ENCODE results near the gene MIOS. TPM values are rescaled to one million over a fixed set of nuclear protein-coding genes. Genes with fewer than 3 reads are reported as not detected.

MIOS gene
- total RNA-seq, 1 donor from 2014 or later = 33.7 TPM

DNA sequence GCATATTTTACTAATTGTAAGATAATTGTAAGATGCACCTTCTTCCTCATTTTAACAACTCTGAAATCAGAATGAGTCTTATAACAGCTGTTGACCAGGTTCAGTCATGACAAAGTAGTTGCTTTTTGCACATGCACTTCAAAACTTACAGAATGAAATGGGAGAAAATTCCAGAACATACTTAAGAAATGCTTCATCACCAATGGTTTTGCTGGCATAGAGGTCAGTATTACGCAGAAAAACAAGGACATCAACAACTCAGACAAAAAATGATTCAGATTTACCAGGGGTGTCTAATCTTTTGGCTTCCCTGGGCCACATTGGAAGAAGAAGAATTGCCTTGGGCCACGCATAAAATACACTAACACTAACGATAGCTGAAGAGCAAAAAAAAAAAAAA lies 44.3 kb upstream of the MIOS start:
- TF ChIP-seq, protein P1, sequence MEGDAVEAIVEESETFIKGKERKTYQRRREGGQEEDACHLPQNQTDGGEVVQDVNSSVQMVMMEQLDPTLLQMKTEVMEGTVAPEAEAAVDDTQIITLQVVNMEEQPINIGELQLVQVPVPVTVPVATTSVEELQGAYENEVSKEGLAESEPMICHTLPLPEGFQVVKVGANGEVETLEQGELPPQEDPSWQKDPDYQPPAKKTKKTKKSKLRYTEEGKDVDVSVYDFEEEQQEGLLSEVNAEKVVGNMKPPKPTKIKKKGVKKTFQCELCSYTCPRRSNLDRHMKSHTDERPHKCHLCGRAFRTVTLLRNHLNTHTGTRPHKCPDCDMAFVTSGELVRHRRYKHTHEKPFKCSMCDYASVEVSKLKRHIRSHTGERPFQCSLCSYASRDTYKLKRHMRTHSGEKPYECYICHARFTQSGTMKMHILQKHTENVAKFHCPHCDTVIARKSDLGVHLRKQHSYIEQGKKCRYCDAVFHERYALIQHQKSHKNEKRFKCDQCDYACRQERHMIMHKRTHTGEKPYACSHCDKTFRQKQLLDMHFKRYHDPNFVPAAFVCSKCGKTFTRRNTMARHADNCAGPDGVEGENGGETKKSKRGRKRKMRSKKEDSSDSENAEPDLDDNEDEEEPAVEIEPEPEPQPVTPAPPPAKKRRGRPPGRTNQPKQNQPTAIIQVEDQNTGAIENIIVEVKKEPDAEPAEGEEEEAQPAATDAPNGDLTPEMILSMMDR (IDR thresholded peaks at IDR 0.05; ENCODE audit: unreplicated experiment) = no peak
- DNase-seq (ENCODE audit: low spot score in 2 of 2, unreplicated experiment in 2 of 2) = no peak
- no peaks in the 10 kb centered on the region for H3K9me3 Mint-ChIP-seq
- peaks cover 8% of the 10 kb centered on the region for H3K4me1 Mint-ChIP-seq
- no peaks in the 10 kb centered on the region for H3K36me3 Mint-ChIP-seq
- H3K27ac Mint-ChIP-seq = no peak overlapping the region
- no peaks in the 10 kb centered on the region for H3K27me3 Mint-ChIP-seq (ENCODE audit: low read depth)
- no peak overlapping the region for H3K4me3 Mint-ChIP-seq

GRCh38 chr7:7524121-7524520 lies 42.6 kb upstream of the MIOS start:
- no peaks in the 10 kb centered on the region for H3K36me3 Mint-ChIP-seq

DNA sequence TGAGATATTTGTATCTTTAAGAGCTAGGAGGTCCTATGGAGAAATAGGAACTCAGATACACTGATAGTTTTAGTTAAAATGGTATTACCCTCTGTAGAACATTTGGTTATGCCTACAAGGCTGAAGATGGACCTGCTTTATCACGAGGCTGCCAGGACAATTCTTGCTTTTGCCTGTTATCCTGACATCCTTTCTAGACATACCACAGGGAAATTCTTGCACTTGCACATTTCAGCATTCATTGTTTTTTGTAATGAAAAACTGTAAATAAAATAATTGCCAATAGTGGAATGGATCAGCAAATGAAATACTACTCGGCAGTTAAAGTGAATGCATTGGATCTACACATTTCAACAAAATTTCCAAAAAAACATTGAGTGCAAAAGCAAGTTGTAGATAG lies 40.7 kb upstream of the MIOS start:
- no peak for DNase-seq (ENCODE audit: low spot score in 2 of 2, unreplicated experiment in 2 of 2)
- H3K36me3 Mint-ChIP-seq = no peaks in the 10 kb centered on the region
- no peaks in the 10 kb centered on the region for H3K27me3 Mint-ChIP-seq (ENCODE audit: low read depth)
- H3K9me3 Mint-ChIP-seq = no peaks in the 10 kb centered on the region
- no peak overlapping the region for H3K27ac Mint-ChIP-seq
- H3K4me3 Mint-ChIP-seq = no peak overlapping the region
- H3K4me1 Mint-ChIP-seq = no peaks in the 10 kb centered on the region
- TF ChIP-seq, protein P1 (IDR thresholded peaks at IDR 0.05; ENCODE audit: unreplicated experiment) = no peak

More at GRCh38 chr7:7524121-7524520, 42.6 kb upstream of the MIOS start:
- H3K9me3 Mint-ChIP-seq = no peaks in the 10 kb centered on the region
- H3K27me3 Mint-ChIP-seq (ENCODE audit: low read depth) = no peaks in the 10 kb centered on the region
- no peak for DNase-seq (ENCODE audit: low spot score in 2 of 2, unreplicated experiment in 2 of 2)
- no peak overlapping the region for H3K4me3 Mint-ChIP-seq
- H3K4me1 Mint-ChIP-seq = no peaks in the 10 kb centered on the region
- TF ChIP-seq, protein P1 (IDR thresholded peaks at IDR 0.05; ENCODE audit: unreplicated experiment) = no peak
- no peak overlapping the region for H3K27ac Mint-ChIP-seq

GRCh38 chr7:7527047-7527446 lies 39.6 kb upstream of the MIOS start:
- Mint-ChIP-seq H3K9me3 (no peaks in the 10 kb centered on the region), H3K36me3 (no peaks in the 10 kb centered on the region), H3K4me1 (no peaks in the 10 kb centered on the region), H3K27ac (no peak overlapping the region), H3K4me3 (no peak overlapping the region), H3K27me3 (ENCODE audit: low read depth) (no peaks in the 10 kb centered on the region)
- TF ChIP-seq, protein P1 (IDR thresholded peaks at IDR 0.05; ENCODE audit: unreplicated experiment) = no peak
- no peak for DNase-seq (ENCODE audit: low spot score in 2 of 2, unreplicated experiment in 2 of 2)

DNA sequence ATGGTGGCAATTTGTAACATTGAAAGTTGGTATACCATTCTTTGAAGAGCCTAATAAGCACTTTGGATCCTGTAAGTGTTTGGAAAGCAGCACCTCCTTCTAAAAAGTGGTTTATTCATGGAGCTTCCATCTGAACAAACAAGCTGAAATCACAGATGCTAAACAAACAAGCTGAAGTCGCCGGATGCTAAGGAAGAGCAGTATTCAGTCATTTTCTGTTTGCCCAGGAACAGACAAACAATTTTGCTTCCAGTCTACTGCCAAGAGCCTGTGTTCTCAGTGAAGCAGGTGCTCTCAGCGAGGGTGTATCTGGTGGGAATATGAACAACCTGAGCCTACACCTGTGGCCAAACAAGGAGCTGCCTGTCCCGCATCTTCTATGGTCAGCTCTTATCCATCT lies 37.4 kb upstream of the MIOS start:
- Mint-ChIP-seq H3K36me3 (no peaks in the 10 kb centered on the region), H3K4me3 (no peak overlapping the region), H3K4me1 (no peaks in the 10 kb centered on the region), H3K27me3 (ENCODE audit: low read depth) (no peaks in the 10 kb centered on the region), H3K9me3 (peaks cover 7% of the 10 kb centered on the region), H3K27ac (no peak overlapping the region)
- no peak for DNase-seq (ENCODE audit: low spot score in 2 of 2, unreplicated experiment in 2 of 2)
- TF ChIP-seq, protein P1 (IDR thresholded peaks at IDR 0.05; ENCODE audit: unreplicated experiment) = no peak

- no peaks in the 10 kb centered on the region for H3K36me3 Mint-ChIP-seq
- no peak overlapping the region for H3K27ac Mint-ChIP-seq
- H3K27me3 Mint-ChIP-seq (ENCODE audit: low read depth) = no peaks in the 10 kb centered on the region
- TF ChIP-seq, protein P1 (IDR thresholded peaks at IDR 0.05; ENCODE audit: unreplicated experiment) = no peak
- DNase-seq (ENCODE audit: low spot score in 2 of 2, unreplicated experiment in 2 of 2) = no peak
- peaks cover 3% of the 10 kb centered on the region for H3K4me1 Mint-ChIP-seq
- no peak overlapping the region for H3K4me3 Mint-ChIP-seq
- peaks cover 7% of the 10 kb centered on the region for H3K9me3 Mint-ChIP-seq
These were observed 32.8 kb upstream of the MIOS start for GRCh38 chr7:7533831-7534430.

Data from mesothelial cell of epicardium (in vitro differentiated cells).